Activated CD8-positive, alpha-beta memory T cell treated with anti-CD3 and anti-CD28 coated beads, Interleukin-2, amount 10 ng/mL, durations not matched to agents 7 days and 5 days (primary cell): ENCODE data around the gene PIGC. TPM values are rescaled to one million over a fixed set of nuclear protein-coding genes. Genes with fewer than 3 reads are reported as not detected.

Experiments used
- ATAC-seq: fragments of 150-1000 bp; cut with Tn5 transposase; one replicate; pipeline ENCODE4 v1.10.0; 2021; ENCODE audit warnings: moderate library complexity
- CTCF ChIA-PET: fragments of 350-600 bp; sonication (Branson Sonifier 250); formaldehyde crosslinking; loops from one replicate; lab custom pipeline; 2021; ENCODE audit warnings: antibody characterized with exemption; lab: Charles Lee
- DNase-seq: peaks from one replicate; pipeline ENCODE4 v3.0.0-alpha.2; 2020
- H3K27ac Mint-ChIP-seq: one replicate; pipeline ENCODE4 v1.8.0; 2021; ENCODE audit warnings: mild to moderate bottlenecking, mixed read lengths
- H3K27me3 Mint-ChIP-seq: one replicate; pipeline ENCODE4 v1.8.0; 2021; ENCODE audit warnings: mixed read lengths
- H3K36me3 Mint-ChIP-seq: one replicate; pipeline ENCODE4 v1.8.0; 2021; ENCODE audit warnings: mild to moderate bottlenecking, mixed read lengths
- H3K4me1 Mint-ChIP-seq: one replicate; pipeline ENCODE4 v1.8.0; 2021; ENCODE audit warnings: mixed read lengths
- H3K4me3 Mint-ChIP-seq: one replicate; pipeline ENCODE4 v1.8.0; 2021; ENCODE audit warnings: mild to moderate bottlenecking, moderate library complexity, mixed read lengths
- H3K9me3 Mint-ChIP-seq: one replicate; pipeline ENCODE4 v1.8.0; 2022; ENCODE audit warnings: low read depth, mixed read lengths
- total RNA-seq, 2 experiments: library from RNA; stranded (reverse); gene quantifications; one replicate each; pipeline ENCODE4 v1.2.3, GENCODE V29; 2021

The PIGC gene
- total RNA-seq, 2 experiments from 2014 or later = 20.9 to 23.8 TPM

GRCh38 chr1:172416496-172417035 lies 27.3 kb downstream of the PIGC start:
- Mint-ChIP-seq H3K4me3 (no peak overlapping the region), H3K27ac (no peak overlapping the region), H3K36me3 (peaks cover 4% of the 10 kb centered on the region), H3K27me3 (no peaks in the 10 kb centered on the region), H3K4me1 (peaks cover 3% of the 10 kb centered on the region), H3K9me3 (no peaks in the 10 kb centered on the region)
- ATAC-seq = no peak
- DNase-seq = no peak
- CTCF ChIA-PET = interaction anchor here (1.3 to 1.5 kb wide), 2 partner anchors 13 to 161 kb away, joined by 4 read pairs; no protein-coding TSS in a partner anchor

GRCh38 chr1:172414331-172414730 lies 29.5 kb downstream of the PIGC start:
- H3K27me3 Mint-ChIP-seq = no peaks in the 10 kb centered on the region
- no peak overlapping the region for H3K4me3 Mint-ChIP-seq
- CTCF ChIA-PET = interaction anchor here (0.7 to 0.8 kb wide), 2 partner anchors 11 to 324 kb away, joined by 3 read pairs; no protein-coding TSS in a partner anchor

GRCh38 chr1:172411791-172412338 lies 32.0 kb downstream of the PIGC start:
- CTCF ChIA-PET = interaction anchor here (1.5 kb wide), 1 partner anchor 13 kb away, joined by 3 read pairs; no protein-coding TSS in a partner anchor
- Mint-ChIP-seq H3K27me3 (no peaks in the 10 kb centered on the region), H3K27ac (no peak overlapping the region), H3K4me3 (no peak overlapping the region), H3K36me3 (peaks cover 4% of the 10 kb centered on the region), H3K4me1 (peaks cover 3% of the 10 kb centered on the region), H3K9me3 (peaks cover 1% of the 10 kb centered on the region)
- DNase-seq (no peak), ATAC-seq (no peak)

More at GRCh38 chr1:172414331-172414730, 29.5 kb downstream of the PIGC start:
- DNase-seq (no peak), ATAC-seq (no peak)
- Mint-ChIP-seq H3K4me1 (peaks cover 3% of the 10 kb centered on the region), H3K27ac (no peak overlapping the region), H3K36me3 (peaks cover 4% of the 10 kb centered on the region), H3K9me3 (peaks cover 1% of the 10 kb centered on the region)

GRCh38 chr1:172410027-172410426 lies 33.8 kb downstream of the PIGC start:
- DNase-seq = no peak
- no peaks in the 10 kb centered on the region for H3K27me3 Mint-ChIP-seq
- no peak for ATAC-seq
- H3K4me3 Mint-ChIP-seq = no peak overlapping the region
- H3K36me3 Mint-ChIP-seq = peaks cover 4% of the 10 kb centered on the region
- H3K4me1 Mint-ChIP-seq = peaks cover 3% of the 10 kb centered on the region
- CTCF ChIA-PET = interaction anchor here (0.6 kb wide), 1 partner anchor 15 kb away, joined by 3 read pairs; no protein-coding TSS in a partner anchor
- no peak overlapping the region for H3K27ac Mint-ChIP-seq
- peaks cover 1% of the 10 kb centered on the region for H3K9me3 Mint-ChIP-seq

GRCh38 chr1:172408958-172409357 lies 34.9 kb downstream of the PIGC start:
- Mint-ChIP-seq H3K27me3 (no peaks in the 10 kb centered on the region), H3K4me3 (no peak overlapping the region), H3K4me1 (peaks cover 3% of the 10 kb centered on the region), H3K9me3 (peaks cover 1% of the 10 kb centered on the region), H3K36me3 (peaks cover 4% of the 10 kb centered on the region), H3K27ac (no peak overlapping the region)
- no peak for DNase-seq
- CTCF ChIA-PET = no interaction called here
- ATAC-seq = no peak

DNA sequence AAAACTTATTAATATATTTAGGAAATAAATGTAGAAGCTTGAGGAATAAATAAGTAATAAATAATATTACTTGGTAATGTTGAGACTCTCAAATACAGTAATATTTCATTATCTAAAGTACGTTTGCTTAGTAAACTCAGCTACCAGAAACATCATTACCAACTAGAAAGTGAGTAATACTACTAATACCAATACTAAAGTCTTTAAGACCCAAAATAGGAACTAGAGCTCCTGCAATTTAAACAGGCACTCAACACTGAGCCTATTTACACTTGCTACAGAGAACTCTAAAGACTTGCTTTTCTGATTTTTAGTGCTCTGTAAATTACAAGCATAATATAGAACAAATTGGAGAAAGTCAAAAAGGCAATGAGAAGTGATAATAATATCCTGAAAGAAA lies 36.9 kb downstream of the PIGC start:
- no peaks in the 10 kb centered on the region for H3K27me3 Mint-ChIP-seq
- peaks cover 1% of the 10 kb centered on the region for H3K9me3 Mint-ChIP-seq
- no peak for ATAC-seq
- H3K4me1 Mint-ChIP-seq = peaks cover 12% of the 10 kb centered on the region
- peaks cover 1% of the 10 kb centered on the region for H3K36me3 Mint-ChIP-seq
- H3K27ac Mint-ChIP-seq = no peak overlapping the region
- no peak overlapping the region for H3K4me3 Mint-ChIP-seq
- CTCF ChIA-PET = no interaction called here
- DNase-seq = no peak

GRCh38 chr1:172405912-172406311 lies 38.0 kb downstream of the PIGC start:
- H3K4me1 Mint-ChIP-seq = peaks cover 9% of the 10 kb centered on the region
- no peaks in the 10 kb centered on the region for H3K36me3 Mint-ChIP-seq
- no peak overlapping the region for H3K27ac Mint-ChIP-seq
- CTCF ChIA-PET = interaction anchor here (0.9 kb wide), 1 partner anchor 316 kb away, joined by 4 read pairs; no protein-coding TSS in a partner anchor
- ATAC-seq (no peak), DNase-seq (no peak)
- H3K27me3 Mint-ChIP-seq = no peaks in the 10 kb centered on the region
- H3K4me3 Mint-ChIP-seq = no peak overlapping the region
- peaks cover 1% of the 10 kb centered on the region for H3K9me3 Mint-ChIP-seq

GRCh38 chr1:172404121-172404520 lies 39.7 kb downstream of the PIGC start:
- no peak overlapping the region for H3K27ac Mint-ChIP-seq
- peaks cover 2% of the 10 kb centered on the region for H3K27me3 Mint-ChIP-seq
- CTCF ChIA-PET = interaction anchor here (0.8 to 2.1 kb wide), 6 partner anchors 9 to 314 kb away, joined by 3 to 6 read pairs (median 3); partner anchors contain the start of gene PIGC
- H3K4me1 Mint-ChIP-seq = peaks cover 25% of the 10 kb centered on the region
- H3K9me3 Mint-ChIP-seq = no peaks in the 10 kb centered on the region
- no peak for DNase-seq
- H3K4me3 Mint-ChIP-seq = no peak overlapping the region
- no peaks in the 10 kb centered on the region for H3K36me3 Mint-ChIP-seq
- no peak for ATAC-seq

GRCh38 chr1:172402878-172403569 lies 40.8 kb downstream of the PIGC start:
- H3K36me3 Mint-ChIP-seq = no peaks in the 10 kb centered on the region
- H3K27me3 Mint-ChIP-seq = peaks cover 2% of the 10 kb centered on the region
- no peak for DNase-seq
- H3K27ac Mint-ChIP-seq = no peak overlapping the region
- CTCF ChIA-PET = interaction anchor here (0.9 to 2.1 kb wide), 7 partner anchors 10 to 312 kb away, joined by 3 to 6 read pairs (median 4); partner anchors contain the start of gene PIGC
- H3K4me3 Mint-ChIP-seq = no peak overlapping the region
- no peak for ATAC-seq
- H3K4me1 Mint-ChIP-seq = peaks cover 36% of the 10 kb centered on the region
- no peaks in the 10 kb centered on the region for H3K9me3 Mint-ChIP-seq

- DNase-seq (no peak), ATAC-seq (no peak)
- Mint-ChIP-seq H3K4me1 (peaks cover 42% of the 10 kb centered on the region), H3K36me3 (no peaks in the 10 kb centered on the region), H3K27ac (no peak overlapping the region), H3K4me3 (no peak overlapping the region), H3K27me3 (peaks cover 2% of the 10 kb centered on the region), H3K9me3 (no peaks in the 10 kb centered on the region)
- CTCF ChIA-PET = interaction anchor here (0.9 to 1.7 kb wide), 5 partner anchors 15 to 311 kb away, joined by 3 to 4 read pairs (median 3); no protein-coding TSS in a partner anchor
Observed at GRCh38 chr1:172401892-172402291, 42.0 kb downstream of the PIGC start.

DNA sequence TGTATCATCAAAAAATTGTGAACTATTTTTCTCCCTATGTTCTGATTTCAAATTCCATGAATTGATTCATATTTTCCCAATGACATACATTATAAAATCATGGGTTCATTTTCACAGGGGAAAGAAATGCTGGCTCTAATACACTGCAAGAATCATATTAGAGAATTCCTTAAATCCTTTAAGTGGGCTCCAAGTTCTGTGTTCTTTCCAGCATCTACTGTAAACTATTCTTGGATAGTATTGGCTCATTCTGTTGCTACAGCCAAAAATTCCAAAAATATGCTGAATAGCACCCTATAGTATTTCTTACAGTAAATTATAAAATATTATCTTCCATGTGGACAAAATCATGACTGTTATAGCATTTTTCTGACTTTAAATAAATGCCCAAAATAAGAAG lies 42.4 kb downstream of the PIGC start:
- DNase-seq = no peak
- Mint-ChIP-seq H3K27ac (no peak overlapping the region), H3K4me3 (no peak overlapping the region), H3K4me1 (peaks cover 43% of the 10 kb centered on the region), H3K9me3 (no peaks in the 10 kb centered on the region), H3K36me3 (no peaks in the 10 kb centered on the region), H3K27me3 (peaks cover 2% of the 10 kb centered on the region)
- ATAC-seq = no peak
- CTCF ChIA-PET = interaction anchor here (0.9 to 1.7 kb wide), 5 partner anchors 14 to 311 kb away, joined by 3 to 4 read pairs (median 4); no protein-coding TSS in a partner anchor

DNA sequence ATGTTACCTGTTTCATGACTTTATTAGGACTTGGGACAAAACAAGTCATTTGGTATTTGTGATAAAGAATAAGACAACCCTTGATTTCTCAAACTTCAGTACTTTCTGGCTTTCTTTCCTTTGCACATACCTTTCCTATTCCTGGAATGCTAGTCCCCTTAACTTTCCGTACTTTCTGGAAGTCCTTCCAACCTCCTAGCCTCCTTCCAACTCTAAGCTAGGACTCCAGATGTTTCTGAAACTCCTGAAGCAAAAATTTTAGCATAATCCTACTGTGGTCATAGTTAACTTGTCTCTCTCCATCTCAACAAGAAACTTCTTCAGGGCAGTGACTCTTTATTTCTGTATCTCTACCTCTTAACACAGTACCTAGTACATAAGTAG lies 43.2 kb downstream of the PIGC start:
- DNase-seq (no peak), ATAC-seq (no peak)
- Mint-ChIP-seq H3K27me3 (peaks cover 2% of the 10 kb centered on the region), H3K4me3 (no peak overlapping the region), H3K9me3 (no peaks in the 10 kb centered on the region), H3K36me3 (no peaks in the 10 kb centered on the region), H3K4me1 (peaks cover 46% of the 10 kb centered on the region), H3K27ac (no peak overlapping the region)
- CTCF ChIA-PET = interaction anchor here (1.0 to 2.5 kb wide), 5 partner anchors 20 to 241 kb away, joined by 3 to 17 read pairs (median 4); partner anchors contain the start of gene PIGC
